ENCODE data around the gene KRTAP5-8.
"Not testable (repeated sequence)": the region's sequence is repeated elsewhere in the genome, so short reads cannot be mapped to it uniquely, and the experiment has no call there.

KRTAP5-8 gene

DNA sequence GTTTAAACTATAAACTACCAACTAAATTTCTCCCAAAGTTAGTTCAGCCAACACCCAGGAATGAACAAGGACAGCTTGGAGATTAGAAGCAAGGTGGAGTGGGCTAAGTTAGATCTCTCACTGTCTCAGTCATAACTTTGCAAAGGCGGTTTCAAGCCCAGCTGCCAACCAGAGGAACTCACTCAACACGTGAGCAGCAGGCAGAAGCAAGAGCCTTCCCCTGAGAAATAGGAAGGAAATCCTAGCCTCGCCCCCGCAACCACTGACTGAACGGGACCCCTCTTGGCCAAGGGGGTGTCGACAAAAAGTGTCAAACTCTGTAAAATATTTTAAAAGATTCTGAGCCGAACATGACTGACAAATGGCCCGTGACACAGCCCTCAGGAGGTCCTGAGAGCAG, 6.0 kb downstream of the KRTAP5-8 start:
- no peak for DNase-seq (ENCODE audit: low spot score)

DNA sequence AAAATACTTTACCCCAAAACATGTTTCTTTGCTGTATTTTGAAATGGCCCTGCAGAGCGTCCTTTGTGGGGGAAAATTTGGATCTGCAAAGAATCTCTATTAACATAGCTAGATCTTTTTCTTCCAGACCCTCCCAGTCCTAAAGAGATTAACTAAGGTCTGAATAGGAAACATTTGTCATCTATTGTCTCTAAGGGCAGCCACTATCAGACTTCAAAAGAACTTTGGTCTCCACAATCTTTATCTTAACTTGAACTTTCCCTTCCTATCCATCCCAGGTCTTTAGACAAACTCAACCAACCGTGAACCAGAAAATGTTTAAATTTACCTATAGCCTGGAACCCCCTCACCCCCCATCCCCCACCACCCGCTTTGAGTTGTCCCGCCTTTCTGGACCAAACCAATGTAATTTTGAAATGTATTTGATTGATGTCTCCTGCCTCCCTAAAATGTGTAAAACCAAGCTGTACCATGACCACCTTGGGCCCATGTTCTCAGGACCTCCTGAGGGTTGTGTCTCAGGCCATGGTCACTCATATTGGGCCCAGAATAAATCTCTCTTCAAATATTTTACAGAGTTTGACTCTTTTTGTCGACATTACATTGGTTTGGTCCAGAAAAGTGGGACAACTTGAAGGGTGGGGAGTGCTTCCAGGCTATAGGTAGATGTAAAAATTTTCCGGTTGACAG, 6.8 kb downstream of the KRTAP5-8 start:
- no peak for DNase-seq (ENCODE audit: low spot score)

DNA sequence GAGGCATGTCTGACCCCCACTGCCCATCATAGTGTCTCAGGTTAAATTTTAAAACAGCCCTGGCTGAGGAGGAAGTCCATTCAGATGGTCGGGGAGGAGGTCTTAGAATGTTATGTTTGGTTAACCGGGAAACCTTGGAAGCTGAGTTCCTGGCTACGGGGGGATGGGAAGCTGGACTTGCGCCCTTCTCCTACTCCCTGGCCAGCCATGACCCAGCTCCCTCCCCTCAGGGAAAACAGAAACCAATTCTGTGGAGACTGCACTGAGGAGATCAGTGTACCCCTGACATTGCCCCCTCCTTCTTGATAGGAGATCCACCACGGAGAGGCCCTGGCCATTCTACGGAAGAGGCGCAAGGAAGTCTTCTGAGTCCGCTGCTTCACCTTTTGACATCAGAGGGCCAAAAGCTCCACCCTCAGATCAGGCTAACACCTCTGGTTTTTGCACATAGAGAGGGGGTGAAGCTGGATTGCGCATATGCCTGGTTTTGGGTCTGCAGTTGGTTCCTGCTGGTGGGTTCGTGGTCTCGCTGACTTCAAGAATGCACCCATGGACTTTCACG, 7.7 kb downstream of the KRTAP5-8 start:
- DNase-seq (ENCODE audit: low spot score): no peak

DNA sequence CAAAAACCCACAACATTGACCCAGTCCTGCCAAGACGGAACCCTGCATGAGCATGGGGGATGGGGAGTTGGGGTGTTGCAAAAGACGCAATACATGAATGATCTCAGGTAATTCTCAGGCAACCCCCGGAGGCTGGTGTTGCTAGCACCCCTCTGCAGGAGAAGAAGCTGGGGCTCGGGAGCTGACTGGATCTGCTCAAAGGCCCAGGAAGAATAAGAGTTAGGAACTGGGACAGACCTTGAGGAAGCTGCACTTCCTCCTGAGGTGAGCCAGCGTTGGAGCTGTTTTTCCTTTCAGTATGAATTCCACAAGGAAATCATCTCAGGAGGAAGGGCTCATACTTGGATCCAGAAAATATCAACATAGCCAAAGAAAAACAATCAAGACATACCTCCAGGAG, 10.3 kb downstream of the KRTAP5-8 start, which contains the start of gene KRTAP5-9:
TSS of gene KRTAP5-9 (plus strand) at position 301 of the 400 bp plus-strand sequence. CDS start 238 bp downstream, outside the sequence.
- no peak for DNase-seq (ENCODE audit: low spot score)

DNA sequence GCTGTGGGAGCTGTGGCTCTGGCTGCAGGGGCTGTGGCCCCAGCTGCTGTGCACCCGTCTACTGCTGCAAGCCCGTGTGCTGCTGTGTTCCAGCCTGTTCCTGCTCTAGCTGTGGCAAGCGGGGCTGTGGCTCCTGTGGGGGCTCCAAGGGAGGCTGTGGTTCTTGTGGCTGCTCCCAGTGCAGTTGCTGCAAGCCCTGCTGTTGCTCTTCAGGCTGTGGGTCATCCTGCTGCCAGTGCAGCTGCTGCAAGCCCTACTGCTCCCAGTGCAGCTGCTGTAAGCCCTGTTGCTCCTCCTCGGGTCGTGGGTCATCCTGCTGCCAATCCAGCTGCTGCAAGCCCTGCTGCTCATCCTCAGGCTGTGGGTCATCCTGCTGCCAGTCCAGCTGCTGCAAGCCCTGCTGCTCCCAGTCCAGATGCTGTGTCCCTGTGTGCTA, 10.9 kb downstream of the KRTAP5-8 start:
- DNase-seq (ENCODE audit: low spot score): no peak

DNA sequence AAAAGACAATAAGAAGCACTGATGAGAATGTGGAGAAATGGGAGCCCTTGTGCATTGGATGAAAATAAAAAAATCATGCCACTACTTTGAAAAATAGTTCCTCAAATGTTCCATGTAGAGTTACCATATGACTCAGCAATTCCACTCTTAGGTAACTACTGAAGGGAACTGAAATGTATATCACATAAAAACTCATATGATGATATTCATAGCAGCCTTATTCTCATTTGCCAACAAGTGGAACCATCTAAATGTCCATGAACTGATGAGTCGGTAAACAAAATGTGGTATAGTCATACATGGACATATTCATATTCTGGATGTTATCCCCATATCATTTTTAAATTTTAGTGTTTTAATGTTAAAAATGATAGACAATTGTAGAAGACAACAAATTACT, 13.9 kb downstream of the KRTAP5-8 start:
- no peak for DNase-seq (ENCODE audit: low spot score)

DNA sequence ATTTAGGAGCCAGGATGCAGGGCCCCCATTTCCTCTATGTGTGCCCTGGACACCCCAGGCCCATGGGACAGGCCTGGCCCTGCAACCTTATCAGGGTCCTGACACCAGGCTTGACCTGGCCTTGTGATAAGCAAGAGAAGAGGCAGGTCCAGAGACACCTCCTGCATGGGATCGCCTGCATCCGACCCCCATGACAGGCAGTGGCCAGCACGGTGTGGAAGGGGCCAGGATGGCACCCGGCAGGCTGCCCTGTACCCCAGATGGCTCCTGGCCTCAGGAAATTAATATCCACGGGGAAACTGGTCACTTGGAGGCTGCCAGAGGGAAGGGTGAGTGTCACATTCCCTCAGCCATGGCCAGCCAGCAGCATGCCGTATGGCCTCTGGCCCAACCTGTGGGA, 17.2 kb downstream of the KRTAP5-8 start:
- DNase-seq (ENCODE audit: low spot score): no peak

DNA sequence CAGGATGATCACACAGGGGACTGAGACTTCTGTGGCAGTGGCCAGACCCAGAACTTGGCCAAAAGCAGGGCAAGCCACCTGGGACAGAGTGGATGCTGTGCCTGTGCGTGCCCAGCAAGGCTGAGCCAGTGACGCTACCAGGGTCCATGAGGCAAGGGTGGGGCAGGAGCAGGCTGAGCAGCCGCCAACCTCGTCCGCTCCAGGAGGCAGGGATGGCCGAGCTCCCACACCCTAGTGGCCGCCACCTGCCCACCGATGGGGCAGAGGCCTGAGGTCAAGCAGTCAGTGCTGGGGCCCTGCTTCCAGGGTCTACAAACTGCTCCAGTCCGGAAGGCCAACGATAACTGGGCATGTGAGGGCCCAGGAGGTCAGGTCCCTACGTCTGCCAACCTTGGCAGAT, 17.7 kb downstream of the KRTAP5-8 start:
- DNase-seq (ENCODE audit: low spot score): no peak

DNA sequence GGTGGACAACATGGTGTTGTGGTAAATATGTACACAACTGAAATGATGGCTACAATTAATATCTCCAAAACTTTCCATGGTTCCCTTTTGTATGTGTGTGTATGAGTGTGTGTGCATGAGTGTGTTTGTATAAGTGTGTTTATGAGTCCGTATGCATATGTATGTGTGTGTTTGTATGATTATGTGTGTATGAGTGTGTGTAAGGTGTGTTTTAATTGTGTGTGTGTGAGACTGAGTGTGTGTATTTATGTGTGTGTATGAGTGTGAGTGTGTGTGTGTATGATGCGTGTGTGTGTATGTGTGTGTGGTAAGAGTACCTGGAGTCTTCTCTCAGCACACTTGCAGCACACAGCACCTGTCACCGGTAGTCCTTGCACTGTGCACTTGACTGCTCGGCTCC, 18.2 kb downstream of the KRTAP5-8 start:
- no peak for DNase-seq (ENCODE audit: low spot score)

DNA sequence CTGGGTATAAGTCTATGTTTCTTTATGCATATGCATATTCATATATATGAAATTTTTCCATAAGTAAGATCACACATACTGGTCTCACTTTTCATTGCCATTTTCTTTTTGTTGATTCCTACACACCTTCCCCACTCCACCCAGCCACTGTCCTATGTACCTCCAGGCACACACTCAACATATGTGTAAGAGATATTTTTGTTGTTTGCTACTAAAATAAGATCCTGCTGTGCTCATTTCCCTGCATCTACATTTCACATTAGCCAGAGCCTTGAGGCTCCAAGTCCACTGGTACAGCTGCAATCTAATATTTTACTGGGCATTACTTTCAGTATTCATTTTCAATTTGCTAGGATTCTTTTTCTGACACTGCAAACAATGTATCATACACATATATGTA, 19.4 kb downstream of the KRTAP5-8 start:
- no peak for DNase-seq (ENCODE audit: low spot score)

DNA sequence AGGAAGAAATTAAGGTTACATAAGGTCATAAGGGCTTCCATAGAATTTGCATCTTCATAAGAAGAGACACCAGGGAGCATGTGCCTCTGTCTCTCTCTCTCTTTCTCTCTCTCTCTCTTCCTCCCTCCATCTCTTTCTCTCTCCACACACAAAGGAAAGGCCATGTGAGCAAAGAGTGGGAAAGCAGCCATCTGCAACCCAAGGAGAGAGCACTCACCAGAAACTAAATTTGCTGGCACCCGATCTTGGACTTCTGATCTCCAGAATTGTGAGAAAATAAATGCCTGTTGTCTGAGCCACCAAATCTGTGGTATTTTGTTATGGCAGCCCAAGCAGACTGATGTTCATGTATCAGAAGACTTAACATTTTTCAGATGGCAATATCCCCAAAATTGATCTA, 21.2 kb downstream of the KRTAP5-8 start:
- DNase-seq (ENCODE audit: low spot score): peak; percentile 42

DNA sequence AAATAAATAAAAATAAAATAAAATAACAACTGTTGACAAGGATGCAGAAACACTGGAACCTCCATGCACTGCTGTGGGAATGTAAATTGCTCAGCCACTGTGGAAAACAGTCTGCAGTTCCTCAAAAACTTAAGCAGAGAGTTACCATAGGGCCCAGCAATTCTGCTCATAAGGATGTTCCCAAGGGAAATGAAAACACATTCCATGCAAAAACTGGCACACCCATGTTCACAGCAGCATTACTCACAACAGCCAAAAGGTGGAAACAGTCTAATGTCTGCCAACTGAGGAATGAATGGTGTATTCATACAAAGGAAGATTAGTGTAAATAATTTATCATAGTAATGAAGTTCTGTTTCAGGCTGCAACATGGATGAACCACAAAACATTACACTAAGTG, 24.3 kb downstream of the KRTAP5-8 start:
- DNase-seq (ENCODE audit: low spot score): no peak

DNA sequence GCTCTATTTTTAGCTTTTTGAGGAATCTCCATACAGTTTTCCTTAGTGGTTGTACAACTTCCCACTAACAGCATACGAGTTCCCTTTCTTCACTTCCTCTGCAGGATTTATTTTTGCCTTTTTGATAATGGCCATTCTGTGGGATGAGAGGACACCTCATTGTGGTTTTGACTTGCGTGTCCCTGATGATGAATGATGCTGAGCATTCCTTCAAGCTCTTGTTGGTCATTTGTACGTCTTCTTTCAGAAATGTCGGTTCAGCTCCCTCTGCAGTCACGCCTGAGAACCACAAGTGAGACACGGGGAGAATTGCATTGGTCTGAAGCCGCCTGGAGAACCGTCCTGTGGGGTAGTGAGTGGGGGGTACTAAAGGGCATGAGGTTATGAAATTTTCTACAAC, 25.6 kb downstream of the KRTAP5-8 start:
- DNase-seq (ENCODE audit: low spot score): no peak

DNA sequence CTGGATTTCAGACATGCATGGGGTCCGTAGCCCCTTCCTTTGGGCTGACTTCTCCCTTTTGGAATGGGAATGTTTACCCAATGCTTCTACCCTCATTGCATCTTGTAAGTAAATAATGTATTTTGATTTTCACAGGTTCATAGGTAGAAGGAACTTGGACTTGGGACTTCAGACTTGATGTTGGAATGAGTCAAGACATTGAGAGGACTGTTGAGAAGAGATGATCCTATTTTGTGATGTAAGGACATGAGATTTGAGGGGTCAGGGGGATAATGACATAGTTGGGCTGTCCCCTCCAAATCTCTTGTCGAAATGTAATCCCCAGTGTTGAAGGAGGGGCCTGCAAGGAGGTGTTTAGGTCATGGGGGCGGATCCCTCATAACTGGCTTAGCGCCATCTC, 26.6 kb downstream of the KRTAP5-8 start:
- DNase-seq (ENCODE audit: low spot score): no peak

DNA sequence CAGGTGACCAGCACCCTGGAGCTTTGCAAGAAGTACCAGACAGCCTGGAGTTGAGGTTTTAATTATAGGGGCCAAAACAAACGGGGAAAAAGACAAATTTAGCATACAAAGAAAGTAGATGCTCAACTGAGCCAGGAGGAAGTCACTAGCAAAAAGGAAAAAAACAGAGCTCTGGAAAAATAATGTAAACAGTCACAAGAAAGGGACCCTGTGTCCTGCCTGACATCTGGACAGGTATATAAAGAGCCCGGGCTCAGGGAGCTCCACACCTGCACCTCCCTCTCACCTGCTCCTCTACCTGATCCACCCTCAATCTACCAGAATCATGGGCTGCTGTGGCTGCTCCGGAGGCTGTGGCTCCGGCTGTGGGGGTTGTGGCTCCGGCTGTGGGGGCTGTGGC, 27.4 kb downstream of the KRTAP5-8 start, which contains the start of gene KRTAP5-10:
TSS of gene KRTAP5-10 (plus strand) at position 301 of the 400 bp plus-strand sequence. CDS start at position 326, 25 bp downstream.
- DNase-seq (ENCODE audit: low spot score): no peak

DNA sequence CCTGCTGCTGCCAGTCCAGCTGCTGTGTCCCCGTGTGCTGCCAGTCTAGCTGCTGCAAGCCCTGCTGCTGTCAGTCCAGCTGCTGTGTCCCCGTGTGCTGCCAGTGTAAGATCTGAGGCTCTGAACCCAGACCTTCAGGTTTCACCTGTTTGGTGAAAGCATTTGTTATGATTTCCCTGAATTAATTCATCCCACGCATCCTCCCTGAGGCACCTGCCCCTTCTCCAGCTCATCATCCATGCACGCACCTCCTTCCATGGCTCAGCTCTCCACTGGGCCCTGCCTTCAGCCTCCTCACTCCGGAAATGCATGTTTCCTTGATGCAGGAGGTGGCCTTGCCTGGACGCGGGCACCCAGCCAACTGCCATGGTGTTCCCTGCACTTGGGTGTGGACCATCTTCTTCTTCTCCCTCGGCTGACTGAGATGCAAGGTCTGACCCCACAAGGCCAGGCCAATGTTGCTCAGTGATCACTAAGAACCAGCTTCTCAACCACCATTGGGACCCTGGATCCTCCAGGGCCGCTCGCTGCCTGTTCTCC, 28.3 kb downstream of the KRTAP5-8 start:
- no peak for DNase-seq (ENCODE audit: low spot score)

DNA sequence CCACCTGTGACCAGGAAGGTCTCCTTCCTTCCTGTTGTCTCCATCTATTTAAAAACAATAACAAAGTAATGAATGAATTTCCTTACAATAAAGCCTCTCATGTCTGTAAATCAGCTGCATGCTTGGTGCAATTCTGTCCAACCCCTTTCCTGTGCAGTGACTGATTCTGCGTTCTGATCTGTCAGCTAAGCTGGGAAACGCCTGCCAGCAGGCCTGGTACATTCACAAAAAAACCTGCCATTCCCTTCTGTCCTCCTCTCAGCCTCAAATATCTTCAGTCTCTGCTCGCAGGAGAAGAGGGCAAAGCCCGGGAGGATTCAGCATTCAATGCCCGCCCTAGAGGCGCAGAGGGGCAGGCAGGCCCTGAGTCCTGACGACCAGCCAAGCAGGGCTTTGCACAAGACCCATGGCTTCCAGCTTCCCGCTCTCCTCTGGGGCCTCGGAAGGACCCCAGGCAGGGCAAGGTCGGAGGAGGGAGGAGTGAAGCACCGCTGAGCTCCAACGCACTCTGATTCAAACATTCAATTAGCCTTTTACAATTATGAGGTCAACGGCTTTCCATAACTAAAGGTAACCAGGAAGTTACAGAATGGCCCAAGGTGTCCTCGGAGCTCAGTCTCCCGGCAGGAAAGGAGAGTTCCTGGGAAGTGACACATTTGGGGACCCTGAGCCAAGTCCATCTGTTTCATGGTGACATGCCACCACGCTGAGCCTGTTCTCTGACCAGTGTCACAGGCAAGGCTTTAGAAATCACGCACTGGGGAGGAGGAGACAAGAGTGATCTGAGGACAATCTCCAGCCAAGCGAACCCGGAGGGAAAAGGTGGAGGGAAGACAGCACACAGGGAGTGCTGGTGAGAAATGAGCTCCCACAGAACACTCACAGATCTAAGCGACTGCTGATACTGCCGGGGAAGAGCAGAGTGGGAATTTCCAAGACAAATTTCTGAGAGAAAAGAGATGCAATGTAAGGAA, 29.1 kb downstream of the KRTAP5-8 start:
- not testable (repeated sequence) for DNase-seq (ENCODE audit: low spot score)

DNA sequence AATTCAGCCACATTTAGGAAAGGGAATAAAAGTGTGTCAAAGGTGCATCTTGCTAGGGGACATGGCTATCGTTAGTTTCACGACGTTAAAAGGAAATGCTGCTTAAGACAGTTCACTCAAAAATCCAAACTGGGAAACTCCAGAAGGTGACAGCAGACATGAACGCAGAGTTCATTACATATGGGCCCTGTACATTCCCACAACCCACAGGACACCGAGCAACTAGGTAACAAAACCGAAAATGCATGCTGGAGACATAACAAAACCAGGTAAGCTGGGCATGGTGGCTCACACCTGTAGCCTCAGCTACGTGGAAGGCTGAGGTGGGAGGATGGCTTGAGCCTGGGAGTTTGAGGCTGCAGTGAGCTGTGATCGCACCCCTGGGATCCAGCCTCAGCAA, 29.8 kb downstream of the KRTAP5-8 start:
- not testable (repeated sequence) for DNase-seq (ENCODE audit: low spot score)

DNA sequence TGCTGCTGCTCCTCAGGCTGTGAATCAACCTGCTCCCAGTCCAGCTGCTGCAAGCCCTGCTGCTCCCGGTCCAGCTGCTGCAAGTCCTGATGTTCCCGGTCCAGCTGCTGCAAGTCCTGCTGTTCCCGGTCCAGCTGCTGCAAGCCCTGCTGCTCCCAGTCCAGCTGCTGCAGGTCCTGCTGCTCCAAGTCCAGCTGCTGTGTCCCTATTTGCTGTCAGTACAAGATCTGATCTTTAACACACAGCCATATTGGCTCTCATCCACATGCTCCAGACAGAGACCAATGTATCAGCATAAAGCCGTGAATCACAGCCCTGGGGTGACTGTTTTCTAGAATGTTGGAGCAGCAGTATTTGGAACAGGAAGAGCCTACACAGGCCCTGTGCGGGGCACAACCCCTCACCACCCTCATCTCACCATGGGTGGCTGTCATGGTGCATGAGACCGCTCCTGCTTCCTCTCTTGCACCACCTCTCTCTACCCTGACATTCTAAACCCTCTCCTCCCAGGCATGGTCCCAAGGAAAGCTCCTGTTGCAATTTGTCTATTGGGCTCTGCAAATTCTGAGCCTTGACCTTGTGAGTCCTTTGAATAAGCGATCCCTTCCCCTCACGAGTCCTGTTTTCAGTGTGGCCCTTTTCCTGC, 31.0 kb downstream of the KRTAP5-8 start:
- DNase-seq (ENCODE audit: low spot score): no peak

DNA sequence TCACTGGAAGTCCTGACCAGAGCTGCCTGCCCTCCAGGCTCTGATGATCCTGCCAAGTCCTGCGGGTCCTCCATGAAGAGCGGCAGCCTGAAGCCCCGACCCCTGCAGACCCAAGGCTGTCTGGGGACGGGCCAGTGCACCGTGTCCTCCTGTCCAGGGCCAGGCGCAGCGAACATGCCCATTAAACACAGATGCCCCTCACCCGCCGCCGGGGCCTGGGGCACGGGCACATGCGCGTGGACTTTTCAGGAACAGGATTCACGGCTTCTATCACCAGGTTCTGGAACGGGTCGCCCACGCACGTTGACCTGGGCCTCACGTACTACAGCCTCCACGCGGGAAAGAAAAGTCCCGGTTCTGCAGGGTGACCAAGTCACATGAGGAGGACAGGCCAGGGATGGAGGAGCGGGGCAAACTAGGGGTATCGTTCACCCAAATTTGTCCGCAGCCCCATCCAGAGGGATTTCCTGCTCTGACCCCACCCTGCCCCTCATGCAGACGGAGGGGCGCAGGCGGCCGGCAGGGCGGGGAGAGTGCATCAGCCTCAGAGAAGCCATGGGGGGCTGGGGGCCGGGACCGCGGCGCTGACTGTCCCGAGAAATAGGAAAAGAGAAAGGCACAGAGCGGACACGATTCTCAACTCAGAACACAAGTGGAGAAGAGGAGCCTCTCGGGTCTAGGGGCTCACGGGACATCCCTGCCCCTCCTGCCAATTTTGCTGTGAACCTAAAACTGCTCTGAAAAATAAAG, 33.5 kb downstream of the KRTAP5-8 start:
- DNase-seq (ENCODE audit: low spot score): not testable (repeated sequence)

DNA sequence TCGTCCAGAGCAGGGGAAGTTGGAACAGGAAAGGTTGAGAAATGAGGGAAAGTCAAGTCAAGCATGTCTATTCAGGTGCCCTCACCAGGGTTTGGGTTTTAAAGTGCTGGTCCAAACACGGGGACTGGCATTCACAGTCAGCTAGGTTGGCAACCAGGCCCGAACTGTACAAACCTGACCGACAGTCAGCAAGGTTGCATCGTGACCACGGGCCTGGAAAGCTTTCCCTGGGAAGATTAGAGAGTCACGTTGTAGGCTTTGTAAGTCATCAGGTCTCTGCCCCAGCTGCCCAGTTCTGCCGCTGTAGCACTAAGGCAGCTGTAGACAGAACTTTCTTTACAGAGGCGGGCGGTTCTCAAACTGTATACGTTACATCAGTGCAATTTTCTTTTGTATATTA, 35.0 kb downstream of the KRTAP5-8 start:
- DNase-seq (ENCODE audit: low spot score): no peak
